ENCODE results near the gene SDCCAG8.

DNA sequence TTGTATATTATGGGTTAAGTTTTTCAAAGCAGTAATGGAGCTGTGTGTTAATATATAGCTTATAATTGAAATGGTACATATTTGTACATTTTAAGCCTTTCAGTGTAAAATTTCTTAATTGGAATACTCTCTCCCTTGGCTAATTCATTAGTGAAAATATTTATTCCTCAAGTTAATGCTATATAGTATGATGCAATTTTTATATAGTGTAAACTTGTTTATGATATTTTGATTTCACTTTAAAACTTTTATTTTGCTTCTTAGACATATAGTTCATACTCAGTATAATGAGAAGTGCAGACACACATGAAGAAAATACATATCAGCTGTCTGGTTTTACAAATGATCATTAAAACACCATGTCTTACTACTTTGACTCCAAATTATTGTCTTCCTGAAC, 140.6 kb downstream of the SDCCAG8 start:
- TF ChIP-seq, protein P1, sequence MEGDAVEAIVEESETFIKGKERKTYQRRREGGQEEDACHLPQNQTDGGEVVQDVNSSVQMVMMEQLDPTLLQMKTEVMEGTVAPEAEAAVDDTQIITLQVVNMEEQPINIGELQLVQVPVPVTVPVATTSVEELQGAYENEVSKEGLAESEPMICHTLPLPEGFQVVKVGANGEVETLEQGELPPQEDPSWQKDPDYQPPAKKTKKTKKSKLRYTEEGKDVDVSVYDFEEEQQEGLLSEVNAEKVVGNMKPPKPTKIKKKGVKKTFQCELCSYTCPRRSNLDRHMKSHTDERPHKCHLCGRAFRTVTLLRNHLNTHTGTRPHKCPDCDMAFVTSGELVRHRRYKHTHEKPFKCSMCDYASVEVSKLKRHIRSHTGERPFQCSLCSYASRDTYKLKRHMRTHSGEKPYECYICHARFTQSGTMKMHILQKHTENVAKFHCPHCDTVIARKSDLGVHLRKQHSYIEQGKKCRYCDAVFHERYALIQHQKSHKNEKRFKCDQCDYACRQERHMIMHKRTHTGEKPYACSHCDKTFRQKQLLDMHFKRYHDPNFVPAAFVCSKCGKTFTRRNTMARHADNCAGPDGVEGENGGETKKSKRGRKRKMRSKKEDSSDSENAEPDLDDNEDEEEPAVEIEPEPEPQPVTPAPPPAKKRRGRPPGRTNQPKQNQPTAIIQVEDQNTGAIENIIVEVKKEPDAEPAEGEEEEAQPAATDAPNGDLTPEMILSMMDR (IDR thresholded peaks at IDR 0.05): no peak
- no peak for TF ChIP-seq POLR2A (IDR thresholded peaks at IDR 0.05)

Data from Peyer's patch (tissue), 4 donors.